ENCODE data around the gene STING1. TPM values are rescaled to one million over a fixed set of nuclear protein-coding genes. Genes with fewer than 3 reads are reported as not detected.
"Not testable (repeated sequence)": the region's sequence is repeated elsewhere in the genome, so short reads cannot be mapped to it uniquely, and the experiment has no call there.

Gene STING1
- total RNA-seq, 1 donor from 2014 or later = 16.6 TPM

- DNase-seq = no peak
Measured at GRCh38 chr5:139462586-139463276, 19.8 kb downstream of the STING1 start, which contains the start of gene ECSCR. ECSCR (minus strand) TSS chr5:139462743; CDS start chr5:139462670, 73 bp downstream.

- DNase-seq = no peak
Measured at GRCh38 chr5:139461698-139462097, 20.9 kb downstream of the STING1 start.

GRCh38 chr5:139461176-139461575, 21.4 kb downstream of the STING1 start:
- DNase-seq = no peak

- no peak for DNase-seq
Measured at GRCh38 chr5:139460455-139460854, 22.1 kb downstream of the STING1 start.

GRCh38 chr5:139459451-139459934, 23.1 kb downstream of the STING1 start:
- no peak for DNase-seq

GRCh38 chr5:139458580-139459407, 23.8 kb downstream of the STING1 start:
- DNase-seq = no peak

- no peak for DNase-seq
Measured at GRCh38 chr5:139457653-139458306, 24.8 kb downstream of the STING1 start.

- no peak for DNase-seq
Measured at GRCh38 chr5:139457241-139457640, 25.3 kb downstream of the STING1 start.

GRCh38 chr5:139456776-139457175, 25.8 kb downstream of the STING1 start:
- DNase-seq = no peak

- no peak for DNase-seq
Measured at GRCh38 chr5:139454568-139455290, 27.8 kb downstream of the STING1 start.

GRCh38 chr5:139453683-139454567, 28.6 kb downstream of the STING1 start:
- no peak for DNase-seq

GRCh38 chr5:139451878-139452660, 30.5 kb downstream of the STING1 start:
- no peak for DNase-seq

GRCh38 chr5:139451176-139451575, 31.4 kb downstream of the STING1 start:
- DNase-seq = no peak

GRCh38 chr5:139446956-139447779, 35.4 kb downstream of the STING1 start:
- no peak for DNase-seq

GRCh38 chr5:139445325-139446170, 37.0 kb downstream of the STING1 start:
- peak; percentile 18 for DNase-seq

GRCh38 chr5:139443831-139444453, 38.6 kb downstream of the STING1 start:
- no peak for DNase-seq

- DNase-seq = not testable (repeated sequence)
Measured at GRCh38 chr5:139440416-139440815, 42.1 kb downstream of the STING1 start.

Measured in skin of body (tissue), 2 donors.